HEK293 (cell line): Measurements from ENCODE around the gene TFRC.

Experiments used
- CTCF ChIA-PET: fragments of 350-600 bp; formaldehyde crosslinking; extraction: SDS; loops from one replicate; lab custom pipeline; 2021; ENCODE audit warnings: antibody characterized with exemption; lab: Yijun Ruan, JAX
- POLR2A ChIA-PET: fragments of 300-600 bp; formaldehyde crosslinking; extraction: SDS; loops from one replicate; lab custom pipeline; 2020; ENCODE audit warnings: antibody characterized with exemption, inconsistent platforms; lab: Yijun Ruan, JAX
- H3K27ac ChIP-seq: fragments of 200-500 bp; sonication (Bioruptor generic); 2 replicates; pipeline ENCODE4 v1.5.1; 2014; ENCODE audit warnings: low read depth, low read length, control low read depth, inconsistent platforms; ENCODE audit errors: extremely low read depth
- H3K36me3 ChIP-seq, 2 experiments: fragments of 200-500 bp in 1 of 2; sonication (Bioruptor generic) in 1 of 2; 1 replicate in 1 of 2; 2 replicates in 1 of 2; pipeline ENCODE4 v1.5.1; 2014 to 2017; ENCODE audit warnings: inconsistent platforms in 2 of 2, low read length in 2 of 2; ENCODE audit not compliant: control insufficient read depth in 2 of 2, insufficient read depth in 1 of 2
- H3K4me1 ChIP-seq: fragments of 200-500 bp; sonication (Bioruptor generic); 2 replicates; pipeline ENCODE4 v1.5.1; 2014; ENCODE audit warnings: mild to moderate bottlenecking, low read length, inconsistent platforms; ENCODE audit not compliant: control insufficient read depth, insufficient read depth
- H3K4me3 ChIP-seq: 2 replicates; pipeline ENCODE4 v1.5.1; 2011; ENCODE audit warnings: low read depth, mild to moderate bottlenecking, control low read depth, low read length, moderate library complexity
- H3K9me3 ChIP-seq: fragments of 200-500 bp; sonication (Bioruptor generic); 2 replicates; pipeline ENCODE4 v1.5.1; 2014; ENCODE audit warnings: low read depth, low read length, inconsistent platforms; ENCODE audit not compliant: control insufficient read depth, insufficient read depth
- BCL11A ChIP-seq: fragments of 450-650 bp; formaldehyde crosslinking; IDR thresholded peaks from 2 replicates; pipeline ENCODE4 v1.5.1; 2016; ENCODE audit warnings: low read depth, missing biosample characterization, missing genetic modification characterization
- FEZF1 ChIP-seq: fragments of 450-650 bp; formaldehyde crosslinking; IDR thresholded peaks from 2 replicates; pipeline ENCODE4 v1.5.1; 2016; ENCODE audit warnings: missing biosample characterization, missing genetic modification characterization
- KLF16 ChIP-seq: fragments of 450-650 bp; formaldehyde crosslinking; IDR thresholded peaks from 2 replicates; pipeline ENCODE4 v1.5.1; 2017; ENCODE audit warnings: missing biosample characterization, missing genetic modification characterization
- PATZ1 ChIP-seq: fragments of 450-650 bp; formaldehyde crosslinking; IDR thresholded peaks from 2 replicates; pipeline ENCODE4 v1.5.1; 2016; ENCODE audit warnings: missing biosample characterization, missing genetic modification characterization
- ZFP37 ChIP-seq: fragments of 450-650 bp; formaldehyde crosslinking; IDR thresholded peaks from 2 replicates; pipeline ENCODE4 v1.5.1; 2016; ENCODE audit warnings: missing biosample characterization, missing genetic modification characterization
- ZNF114 ChIP-seq: fragments of 450-650 bp; formaldehyde crosslinking; IDR thresholded peaks from 2 replicates; pipeline ENCODE4 v1.5.0; 2017; ENCODE audit warnings: missing biosample characterization, missing genetic modification characterization
- ZNF140 ChIP-seq: fragments of 450-650 bp; formaldehyde crosslinking; IDR thresholded peaks from 2 replicates; pipeline ENCODE4 v1.5.1; 2016; ENCODE audit warnings: missing biosample characterization, missing genetic modification characterization
- ZNF23 ChIP-seq: fragments of 450-650 bp; formaldehyde crosslinking; IDR thresholded peaks from 2 replicates; pipeline ENCODE4 v1.5.1; 2016; ENCODE audit warnings: missing biosample characterization, missing genetic modification characterization, borderline replicate concordance
- ZNF473 ChIP-seq: fragments of 450-650 bp; formaldehyde crosslinking; IDR thresholded peaks from 2 replicates; pipeline ENCODE4 v1.5.1; 2017; ENCODE audit warnings: missing biosample characterization, missing genetic modification characterization
- ZNF580 ChIP-seq: fragments of 450-650 bp; formaldehyde crosslinking; IDR thresholded peaks from 2 replicates; pipeline ENCODE4 v1.5.1; 2016; ENCODE audit warnings: missing biosample characterization, missing genetic modification characterization
- ZNF624 ChIP-seq: fragments of 450-650 bp; formaldehyde crosslinking; IDR thresholded peaks from 2 replicates; pipeline ENCODE4 v1.5.1; 2017; ENCODE audit warnings: missing biosample characterization, missing genetic modification characterization
- ZNF626 ChIP-seq: fragments of 450-650 bp; sonication (Bioruptor Pico); formaldehyde crosslinking; IDR thresholded peaks from 2 replicates; pipeline ENCODE4 v1.5.1; 2018; ENCODE audit warnings: missing biosample characterization, missing genetic modification characterization, inconsistent platforms
- ZNF830 ChIP-seq: fragments of 450-650 bp; IDR thresholded peaks from 2 replicates; pipeline ENCODE4 v1.5.0; 2018; ENCODE audit warnings: missing biosample characterization, missing genetic modification characterization, low read depth, mild to moderate bottlenecking, moderate library complexity
- ZSCAN30 ChIP-seq: fragments of 450-650 bp; IDR thresholded peaks from 2 replicates; pipeline ENCODE4 v1.5.1; 2018; ENCODE audit warnings: missing biosample characterization, mild to moderate bottlenecking, missing genetic modification characterization, moderate library complexity
- TF ChIP-seq, protein P1 (sequence below): fragments of 450-650 bp; formaldehyde crosslinking; IDR thresholded peaks from 2 replicates; pipeline ENCODE4 v1.5.1; 2016; ENCODE audit warnings: missing biosample characterization, missing genetic modification characterization, borderline replicate concordance
- TF ChIP-seq, protein P2 (sequence below): fragments of 450-650 bp; formaldehyde crosslinking; conservative IDR thresholded peaks from 2 replicates; pipeline ENCODE4 v1.5.1; 2016; ENCODE audit warnings: low read depth, missing biosample characterization, missing genetic modification characterization
- TF ChIP-seq, protein P3 (sequence below): fragments of 450-650 bp; formaldehyde crosslinking; IDR thresholded peaks from 2 replicates; pipeline ENCODE4; 2016; ENCODE audit warnings: missing biosample characterization, missing genetic modification characterization
- TF ChIP-seq, protein P4 (sequence below): IDR thresholded peaks from 2 replicates; pipeline ENCODE4 v1.6.1; 2011; ENCODE audit warnings: mild to moderate bottlenecking, low read depth, low read length, borderline replicate concordance

TFRC gene

GRCh38 chr3:196128172-196128843 is 46.4 kb upstream of the TFRC start:
- CTCF ChIA-PET = no interaction called here
- no peaks in the 10 kb centered on the region for H3K9me3 ChIP-seq
- TF ChIP-seq, protein P1, sequence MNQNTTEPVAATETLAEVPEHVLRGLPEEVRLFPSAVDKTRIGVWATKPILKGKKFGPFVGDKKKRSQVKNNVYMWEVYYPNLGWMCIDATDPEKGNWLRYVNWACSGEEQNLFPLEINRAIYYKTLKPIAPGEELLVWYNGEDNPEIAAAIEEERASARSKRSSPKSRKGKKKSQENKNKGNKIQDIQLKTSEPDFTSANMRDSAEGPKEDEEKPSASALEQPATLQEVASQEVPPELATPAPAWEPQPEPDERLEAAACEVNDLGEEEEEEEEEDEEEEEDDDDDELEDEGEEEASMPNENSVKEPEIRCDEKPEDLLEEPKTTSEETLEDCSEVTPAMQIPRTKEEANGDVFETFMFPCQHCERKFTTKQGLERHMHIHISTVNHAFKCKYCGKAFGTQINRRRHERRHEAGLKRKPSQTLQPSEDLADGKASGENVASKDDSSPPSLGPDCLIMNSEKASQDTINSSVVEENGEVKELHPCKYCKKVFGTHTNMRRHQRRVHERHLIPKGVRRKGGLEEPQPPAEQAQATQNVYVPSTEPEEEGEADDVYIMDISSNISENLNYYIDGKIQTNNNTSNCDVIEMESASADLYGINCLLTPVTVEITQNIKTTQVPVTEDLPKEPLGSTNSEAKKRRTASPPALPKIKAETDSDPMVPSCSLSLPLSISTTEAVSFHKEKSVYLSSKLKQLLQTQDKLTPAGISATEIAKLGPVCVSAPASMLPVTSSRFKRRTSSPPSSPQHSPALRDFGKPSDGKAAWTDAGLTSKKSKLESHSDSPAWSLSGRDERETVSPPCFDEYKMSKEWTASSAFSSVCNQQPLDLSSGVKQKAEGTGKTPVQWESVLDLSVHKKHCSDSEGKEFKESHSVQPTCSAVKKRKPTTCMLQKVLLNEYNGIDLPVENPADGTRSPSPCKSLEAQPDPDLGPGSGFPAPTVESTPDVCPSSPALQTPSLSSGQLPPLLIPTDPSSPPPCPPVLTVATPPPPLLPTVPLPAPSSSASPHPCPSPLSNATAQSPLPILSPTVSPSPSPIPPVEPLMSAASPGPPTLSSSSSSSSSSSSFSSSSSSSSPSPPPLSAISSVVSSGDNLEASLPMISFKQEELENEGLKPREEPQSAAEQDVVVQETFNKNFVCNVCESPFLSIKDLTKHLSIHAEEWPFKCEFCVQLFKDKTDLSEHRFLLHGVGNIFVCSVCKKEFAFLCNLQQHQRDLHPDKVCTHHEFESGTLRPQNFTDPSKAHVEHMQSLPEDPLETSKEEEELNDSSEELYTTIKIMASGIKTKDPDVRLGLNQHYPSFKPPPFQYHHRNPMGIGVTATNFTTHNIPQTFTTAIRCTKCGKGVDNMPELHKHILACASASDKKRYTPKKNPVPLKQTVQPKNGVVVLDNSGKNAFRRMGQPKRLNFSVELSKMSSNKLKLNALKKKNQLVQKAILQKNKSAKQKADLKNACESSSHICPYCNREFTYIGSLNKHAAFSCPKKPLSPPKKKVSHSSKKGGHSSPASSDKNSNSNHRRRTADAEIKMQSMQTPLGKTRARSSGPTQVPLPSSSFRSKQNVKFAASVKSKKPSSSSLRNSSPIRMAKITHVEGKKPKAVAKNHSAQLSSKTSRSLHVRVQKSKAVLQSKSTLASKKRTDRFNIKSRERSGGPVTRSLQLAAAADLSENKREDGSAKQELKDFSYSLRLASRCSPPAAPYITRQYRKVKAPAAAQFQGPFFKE (tag by site-specific recombination) = no peak
- TF ChIP-seq, protein P2, sequence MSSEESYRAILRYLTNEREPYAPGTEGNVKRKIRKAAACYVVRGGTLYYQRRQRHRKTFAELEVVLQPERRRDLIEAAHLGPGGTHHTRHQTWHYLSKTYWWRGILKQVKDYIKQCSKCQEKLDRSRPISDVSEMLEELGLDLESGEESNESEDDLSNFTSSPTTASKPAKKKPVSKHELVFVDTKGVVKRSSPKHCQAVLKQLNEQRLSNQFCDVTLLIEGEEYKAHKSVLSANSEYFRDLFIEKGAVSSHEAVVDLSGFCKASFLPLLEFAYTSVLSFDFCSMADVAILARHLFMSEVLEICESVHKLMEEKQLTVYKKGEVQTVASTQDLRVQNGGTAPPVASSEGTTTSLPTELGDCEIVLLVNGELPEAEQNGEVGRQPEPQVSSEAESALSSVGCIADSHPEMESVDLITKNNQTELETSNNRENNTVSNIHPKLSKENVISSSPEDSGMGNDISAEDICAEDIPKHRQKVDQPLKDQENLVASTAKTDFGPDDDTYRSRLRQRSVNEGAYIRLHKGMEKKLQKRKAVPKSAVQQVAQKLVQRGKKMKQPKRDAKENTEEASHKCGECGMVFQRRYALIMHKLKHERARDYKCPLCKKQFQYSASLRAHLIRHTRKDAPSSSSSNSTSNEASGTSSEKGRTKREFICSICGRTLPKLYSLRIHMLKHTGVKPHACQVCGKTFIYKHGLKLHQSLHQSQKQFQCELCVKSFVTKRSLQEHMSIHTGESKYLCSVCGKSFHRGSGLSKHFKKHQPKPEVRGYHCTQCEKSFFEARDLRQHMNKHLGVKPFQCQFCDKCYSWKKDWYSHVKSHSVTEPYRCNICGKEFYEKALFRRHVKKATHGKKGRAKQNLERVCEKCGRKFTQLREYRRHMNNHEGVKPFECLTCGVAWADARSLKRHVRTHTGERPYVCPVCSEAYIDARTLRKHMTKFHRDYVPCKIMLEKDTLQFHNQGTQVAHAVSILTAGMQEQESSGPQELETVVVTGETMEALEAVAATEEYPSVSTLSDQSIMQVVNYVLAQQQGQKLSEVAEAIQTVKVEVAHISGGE (tag by site-specific recombination) = no peak
- no peak for TF ChIP-seq ZSCAN30 (tag by site-specific recombination)
- no peak for TF ChIP-seq ZNF473 (tag by site-specific recombination)
- no peak for TF ChIP-seq ZNF624 (tag by site-specific recombination)
- no peaks in the 10 kb centered on the region for H3K4me1 ChIP-seq
- H3K4me3 ChIP-seq = no peak overlapping the region
- POLR2A ChIA-PET = no interaction called here
- no peaks in the 10 kb centered on the region for H3K36me3 ChIP-seq
- no peak overlapping the region for H3K27ac ChIP-seq

- no peak overlapping the region for H3K4me3 ChIP-seq
- POLR2A ChIA-PET = no interaction called here
- TF ChIP-seq ZNF580 (tag by site-specific recombination) (no peak), ZNF140 (tag by site-specific recombination) (no peak), BCL11A (tag by site-specific recombination) (no peak), KLF16 (tag by site-specific recombination) (no peak), ZNF114 (tag by site-specific recombination) (no peak), PATZ1 (tag by site-specific recombination) (no peak), ZNF23 (tag by site-specific recombination) (no peak), ZNF830 (tag by site-specific recombination) (no peak), ZNF626 (tag by site-specific recombination) (no peak), ZFP37 (tag by site-specific recombination) (no peak), FEZF1 (no peak)
- TF ChIP-seq, protein P3, sequence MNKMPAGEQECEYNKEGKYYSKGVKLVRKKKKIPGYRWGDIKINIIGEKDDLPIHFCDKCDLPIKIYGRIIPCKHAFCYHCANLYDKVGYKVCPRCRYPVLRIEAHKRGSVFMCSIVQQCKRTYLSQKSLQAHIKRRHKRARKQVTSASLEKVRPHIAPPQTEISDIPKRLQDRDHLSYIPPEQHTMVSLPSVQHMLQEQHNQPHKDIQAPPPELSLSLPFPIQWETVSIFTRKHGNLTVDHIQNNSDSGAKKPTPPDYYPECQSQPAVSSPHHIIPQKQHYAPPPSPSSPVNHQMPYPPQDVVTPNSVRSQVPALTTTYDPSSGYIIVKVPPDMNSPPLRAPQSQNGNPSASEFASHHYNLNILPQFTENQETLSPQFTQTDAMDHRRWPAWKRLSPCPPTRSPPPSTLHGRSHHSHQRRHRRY (tag by site-specific recombination) = no peak
- TF ChIP-seq, protein P4, sequence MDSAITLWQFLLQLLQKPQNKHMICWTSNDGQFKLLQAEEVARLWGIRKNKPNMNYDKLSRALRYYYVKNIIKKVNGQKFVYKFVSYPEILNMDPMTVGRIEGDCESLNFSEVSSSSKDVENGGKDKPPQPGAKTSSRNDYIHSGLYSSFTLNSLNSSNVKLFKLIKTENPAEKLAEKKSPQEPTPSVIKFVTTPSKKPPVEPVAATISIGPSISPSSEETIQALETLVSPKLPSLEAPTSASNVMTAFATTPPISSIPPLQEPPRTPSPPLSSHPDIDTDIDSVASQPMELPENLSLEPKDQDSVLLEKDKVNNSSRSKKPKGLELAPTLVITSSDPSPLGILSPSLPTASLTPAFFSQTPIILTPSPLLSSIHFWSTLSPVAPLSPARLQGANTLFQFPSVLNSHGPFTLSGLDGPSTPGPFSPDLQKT = no peak
Observed at GRCh38 chr3:196127308-196128040, 45.6 kb upstream of the TFRC start.

More at GRCh38 chr3:196127308-196128040, 45.6 kb upstream of the TFRC start:
- Histone ChIP-seq H3K4me1 (no peaks in the 10 kb centered on the region), H3K36me3 (no peaks in the 10 kb centered on the region), H3K27ac (no peak overlapping the region), H3K9me3 (no peaks in the 10 kb centered on the region)
- CTCF ChIA-PET = no interaction called here
